Activated CD4-positive, alpha-beta memory T cell treated with anti-CD3 and anti-CD28 coated beads for 36 hours (primary cell): ENCODE data around the gene SRSF4. TPM values are rescaled to one million over a fixed set of nuclear protein-coding genes. Genes with fewer than 3 reads are reported as not detected.
"Not testable (repeated sequence)": the region's sequence is repeated elsewhere in the genome, so short reads cannot be mapped to it uniquely, and the experiment has no call there.

ENCODE experiments used
- CTCF ChIA-PET: fragments of 350-600 bp; sonication (Branson Sonifier 250); formaldehyde crosslinking; loops from one replicate; lab custom pipeline; 2021; ENCODE audit warnings: antibody characterized with exemption, inconsistent platforms; lab: Charles Lee
- POLR2A ChIA-PET: fragments of 350-600 bp; sonication (Branson Sonifier 250); formaldehyde crosslinking; loops from one replicate; lab custom pipeline; 2021; ENCODE audit warnings: antibody characterized with exemption; lab: Charles Lee
- DNase-seq: peaks from one replicate; pipeline ENCODE4 v3.0.0-alpha.2; 2020
- H3K27ac Mint-ChIP-seq: one replicate; pipeline ENCODE4 v1.8.0; 2021; ENCODE audit warnings: mixed read lengths
- H3K27me3 Mint-ChIP-seq: one replicate; pipeline ENCODE4 v1.8.0; 2021; ENCODE audit warnings: mixed read lengths
- H3K36me3 Mint-ChIP-seq: one replicate; pipeline ENCODE4 v1.8.0; 2021; ENCODE audit warnings: mixed read lengths
- H3K4me1 Mint-ChIP-seq: one replicate; pipeline ENCODE4 v1.8.0; 2021; ENCODE audit warnings: low read depth, mixed read lengths
- H3K4me3 Mint-ChIP-seq: one replicate; pipeline ENCODE4 v1.8.0; 2021; ENCODE audit warnings: mild to moderate bottlenecking, mixed read lengths
- H3K9me3 Mint-ChIP-seq: one replicate; pipeline ENCODE4 v1.8.0; 2021; ENCODE audit warnings: mixed read lengths
- intact Hi-C: fragments of 100-400 bp; cut with micrococcal nuclease; formaldehyde crosslinking; loops from one replicate; pipeline ENCODE4 v1.15.1; 2023
- total RNA-seq, 2 experiments: library from RNA; stranded (reverse); gene quantifications; one replicate each; pipeline ENCODE4 v1.2.3, GENCODE V29; 2021

SRSF4 gene
- total RNA-seq, 2 experiments from 2014 or later = 133 to 136 TPM

GRCh38 chr1:29162025-29162424 is 19.7 kb downstream of the SRSF4 start:
- Mint-ChIP-seq H3K4me1 (peaks cover 35% of the 10 kb centered on the region), H3K27ac (no peak overlapping the region), H3K36me3 (peaks cover 51% of the 10 kb centered on the region), H3K9me3 (no peaks in the 10 kb centered on the region), H3K4me3 (no peak overlapping the region), H3K27me3 (no peaks in the 10 kb centered on the region)
- ChIA-PET POLR2A (no interaction called here), CTCF (no interaction called here)
- intact Hi-C loops = no loop called here
- no peak for DNase-seq

DNA sequence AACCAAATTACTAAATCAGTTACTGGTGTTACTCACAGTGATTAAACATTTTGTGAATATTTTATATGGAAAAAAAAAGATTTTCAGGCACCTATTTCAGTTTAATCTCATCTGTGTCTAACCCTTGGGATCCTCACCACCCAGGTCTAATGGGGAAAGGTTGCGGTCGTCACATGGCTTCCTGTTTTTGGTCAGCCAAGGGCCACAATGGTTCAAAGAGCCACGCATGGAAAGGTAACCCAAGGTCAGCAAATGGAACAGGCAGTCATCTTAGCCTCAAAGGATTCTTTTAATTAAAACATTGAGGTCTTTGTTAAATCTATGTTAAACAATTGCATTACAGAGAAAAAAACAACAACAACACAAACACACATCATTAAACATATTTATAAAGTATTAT is 21.9 kb downstream of the SRSF4 start:
- intact Hi-C loops = no loop called here
- H3K36me3 Mint-ChIP-seq = peaks cover 47% of the 10 kb centered on the region

GRCh38 chr1:29157269-29157601 is 24.5 kb downstream of the SRSF4 start:
- Mint-ChIP-seq H3K36me3 (peaks cover 49% of the 10 kb centered on the region), H3K9me3 (no peaks in the 10 kb centered on the region), H3K4me3 (no peak overlapping the region), H3K27ac (no peak overlapping the region), H3K4me1 (peaks cover 2% of the 10 kb centered on the region), H3K27me3 (no peaks in the 10 kb centered on the region)
- ChIA-PET CTCF (no interaction called here), POLR2A (interaction anchor here (0.9 to 1.2 kb wide), 3 partner anchors 10 to 33 kb away, joined by 3 to 4 read pairs (median 3); no protein-coding TSS in a partner anchor)
- intact Hi-C loops = no loop called here
- no peak for DNase-seq

More for the DNA sequence above, 21.9 kb downstream of the SRSF4 start:
- H3K9me3 Mint-ChIP-seq = no peaks in the 10 kb centered on the region
- H3K27me3 Mint-ChIP-seq = no peaks in the 10 kb centered on the region
- ChIA-PET POLR2A (no interaction called here), CTCF (interaction anchor here (0.6 kb wide), 1 partner anchor 1598 kb away, joined by 4 read pairs; the partner anchor contains the start of gene LAPTM5)
- H3K4me1 Mint-ChIP-seq = peaks cover 18% of the 10 kb centered on the region
- H3K4me3 Mint-ChIP-seq = no peak overlapping the region
- no peak overlapping the region for H3K27ac Mint-ChIP-seq
- DNase-seq = no peak

- POLR2A ChIA-PET = interaction anchor here (0.9 to 1.2 kb wide), 3 partner anchors 11 to 32 kb away, joined by 3 to 4 read pairs (median 3); no protein-coding TSS in a partner anchor
- CTCF ChIA-PET = interaction anchor here (0.6 kb wide), 2 partner anchors 275 to 1401 kb away, joined by 3 to 4 read pairs; no protein-coding TSS in a partner anchor
- Mint-ChIP-seq H3K27me3 (no peaks in the 10 kb centered on the region), H3K27ac (no peak overlapping the region), H3K4me3 (no peak overlapping the region), H3K9me3 (no peaks in the 10 kb centered on the region), H3K36me3 (peaks cover 54% of the 10 kb centered on the region), H3K4me1 (peaks cover 2% of the 10 kb centered on the region)
- DNase-seq = no peak
- intact Hi-C loops = no loop called here
These were observed 25.0 kb downstream of the SRSF4 start for GRCh38 chr1:29156543-29157268.

DNA sequence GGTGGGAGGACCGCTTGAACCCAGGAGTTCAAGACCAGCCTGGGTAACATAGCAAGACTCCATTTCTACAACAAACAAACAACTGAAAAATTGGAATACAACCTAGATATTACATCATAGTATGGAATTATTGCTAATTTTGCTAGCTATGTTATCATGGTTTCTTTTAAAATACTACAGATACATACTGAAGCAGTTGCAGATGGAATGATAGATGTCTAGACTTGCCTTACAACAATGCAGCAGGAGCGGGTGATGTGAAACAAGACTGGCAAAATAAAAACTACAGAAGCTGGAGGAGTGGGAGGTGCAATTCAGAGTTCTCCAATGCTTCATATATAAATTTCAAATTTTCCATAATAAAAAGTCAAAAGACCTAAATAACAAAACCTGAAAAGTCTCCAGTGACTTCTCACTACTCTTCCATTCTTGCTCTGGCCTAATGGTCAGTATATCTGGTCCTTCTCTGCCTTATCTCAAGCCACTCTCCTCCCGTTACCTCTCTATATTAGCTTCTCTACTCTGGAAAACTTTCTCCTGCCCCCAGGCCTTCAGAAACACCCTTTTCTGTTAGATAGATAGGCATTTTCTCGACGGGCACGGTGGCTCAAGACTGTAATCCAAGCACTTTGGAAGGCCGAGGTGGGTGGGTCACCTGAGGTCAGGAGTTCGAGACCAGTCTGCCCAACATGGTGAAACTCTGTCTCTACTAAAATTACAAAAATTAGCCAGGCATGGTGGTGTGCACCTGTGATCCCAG is 29.5 kb downstream of the SRSF4 start:
- POLR2A ChIA-PET = no interaction called here
- Mint-ChIP-seq H3K4me3 (no peak overlapping the region), H3K9me3 (no peaks in the 10 kb centered on the region), H3K36me3 (peaks cover 81% of the 10 kb centered on the region), H3K27me3 (no peaks in the 10 kb centered on the region), H3K27ac (no peak overlapping the region), H3K4me1 (no peaks in the 10 kb centered on the region)
- DNase-seq = no peak
- intact Hi-C loops = no loop called here
- CTCF ChIA-PET = no interaction called here

GRCh38 chr1:29150346-29150745 is 31.4 kb downstream of the SRSF4 start:
- H3K4me1 Mint-ChIP-seq, POLR2A ChIA-PET, intact Hi-C loops, DNase-seq, H3K27ac Mint-ChIP-seq, CTCF ChIA-PET, H3K9me3 Mint-ChIP-seq, H3K27me3 Mint-ChIP-seq, H3K4me3 Mint-ChIP-seq: not testable (repeated sequence)
- peaks cover 86% of the 10 kb centered on the region for H3K36me3 Mint-ChIP-seq

GRCh38 chr1:29148656-29149491 is 32.8 kb downstream of the SRSF4 start:
- Mint-ChIP-seq H3K4me1 (no peaks in the 10 kb centered on the region), H3K27me3 (no peaks in the 10 kb centered on the region), H3K4me3 (no peak overlapping the region), H3K27ac (no peak overlapping the region), H3K36me3 (peaks cover 76% of the 10 kb centered on the region), H3K9me3 (peaks cover 5% of the 10 kb centered on the region)
- DNase-seq = no peak
- POLR2A ChIA-PET = no interaction called here
- CTCF ChIA-PET = no interaction called here
- intact Hi-C loops = no loop called here

DNA sequence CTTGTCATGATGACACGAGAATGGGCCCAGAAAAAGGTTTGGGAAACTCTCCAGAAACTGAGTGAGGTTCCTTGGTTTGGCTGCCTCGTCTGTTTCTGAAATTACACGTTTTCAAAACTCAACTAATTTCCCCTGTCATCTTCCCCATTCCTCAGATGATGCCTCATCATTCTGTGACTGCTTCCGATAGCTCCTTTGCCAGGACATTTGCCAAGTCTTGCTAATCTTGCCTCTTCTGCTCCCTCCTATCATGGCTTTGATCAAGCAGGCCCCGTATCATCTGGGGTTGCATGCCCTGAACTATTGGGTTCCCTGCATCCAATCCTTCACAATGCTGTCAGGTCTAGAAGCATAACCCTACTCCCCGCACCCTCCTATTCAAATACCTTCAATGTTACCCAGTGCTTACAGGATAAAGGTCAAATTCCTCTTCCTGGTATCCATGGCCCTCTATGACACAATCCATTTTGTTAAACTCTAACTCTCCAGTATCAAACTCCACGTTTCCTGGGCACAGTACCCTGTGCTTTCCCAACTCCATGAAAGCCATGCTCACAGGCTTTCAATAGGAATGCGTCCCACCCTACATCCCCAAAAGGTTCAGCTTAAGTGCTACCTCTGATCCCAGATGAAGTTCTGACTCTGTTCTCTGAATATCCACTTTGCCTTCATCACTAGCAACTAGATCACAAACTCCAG is 35.8 kb downstream of the SRSF4 start:
- Mint-ChIP-seq H3K9me3 (peaks cover 5% of the 10 kb centered on the region), H3K4me3 (no peak overlapping the region), H3K36me3 (peaks cover 57% of the 10 kb centered on the region), H3K27me3 (no peaks in the 10 kb centered on the region), H3K4me1 (no peaks in the 10 kb centered on the region), H3K27ac (no peak overlapping the region)
- DNase-seq = no peak
- ChIA-PET POLR2A (no interaction called here), CTCF (no interaction called here)
- intact Hi-C loops = no loop called here

GRCh38 chr1:29144178-29144577 is 37.5 kb downstream of the SRSF4 start:
- DNase-seq = no peak
- Mint-ChIP-seq H3K27me3 (no peaks in the 10 kb centered on the region), H3K9me3 (peaks cover 5% of the 10 kb centered on the region), H3K4me3 (no peak overlapping the region), H3K36me3 (peaks cover 41% of the 10 kb centered on the region), H3K27ac (no peak overlapping the region), H3K4me1 (no peaks in the 10 kb centered on the region)
- POLR2A ChIA-PET = no interaction called here
- CTCF ChIA-PET = no interaction called here
- intact Hi-C loops = no loop called here

- ChIA-PET POLR2A (no interaction called here), CTCF (interaction anchor here (1.2 kb wide), 1 partner anchor 60 kb away, joined by 3 read pairs; no protein-coding TSS in a partner anchor)
- Mint-ChIP-seq H3K27ac (no peak overlapping the region), H3K4me1 (no peaks in the 10 kb centered on the region), H3K36me3 (peaks cover 26% of the 10 kb centered on the region), H3K4me3 (no peak overlapping the region), H3K27me3 (no peaks in the 10 kb centered on the region), H3K9me3 (peaks cover 5% of the 10 kb centered on the region)
- no peak for DNase-seq
- intact Hi-C loops = no loop called here
These were observed 39.0 kb downstream of the SRSF4 start for GRCh38 chr1:29142714-29143113.

DNA sequence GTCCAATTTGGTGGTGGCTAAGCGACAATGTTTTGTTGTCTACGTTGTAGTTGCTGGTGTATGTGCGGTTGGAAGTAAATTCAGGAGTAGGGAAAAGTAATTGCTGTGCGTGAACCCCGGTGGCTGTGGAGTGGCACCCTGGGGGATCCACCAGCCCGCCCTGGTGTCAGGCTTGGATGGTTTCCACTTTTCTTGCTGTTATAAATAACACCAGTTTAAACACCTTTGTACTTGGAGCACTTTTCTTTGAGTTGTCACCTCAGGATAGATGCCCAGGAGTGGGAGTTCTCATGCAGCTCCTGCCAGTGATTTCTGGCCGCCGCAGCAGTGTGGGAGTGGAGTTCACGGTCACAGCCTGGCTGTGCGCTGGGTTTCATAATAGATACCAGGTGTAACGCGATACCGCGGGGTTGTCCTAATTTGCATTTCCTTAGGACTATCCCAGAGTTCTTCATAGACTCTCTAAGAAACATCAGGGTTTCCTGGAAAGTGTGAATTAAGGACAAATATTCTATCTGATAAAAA is 45.2 kb downstream of the SRSF4 start:
- Mint-ChIP-seq H3K27ac (no peak overlapping the region), H3K4me3 (no peak overlapping the region), H3K36me3 (no peaks in the 10 kb centered on the region), H3K4me1 (peaks cover 2% of the 10 kb centered on the region), H3K27me3 (peaks cover 6% of the 10 kb centered on the region), H3K9me3 (no peaks in the 10 kb centered on the region)
- CTCF ChIA-PET = interaction anchor here (0.6 to 1.5 kb wide), 2 partner anchors 12 to 251 kb away, joined by 3 read pairs; partner anchors contain the start of gene TMEM200B
- no peak for DNase-seq
- POLR2A ChIA-PET = no interaction called here
- intact Hi-C loops = no loop called here
